ENCODE measurements around the gene SELP. TPM values are rescaled to one million over a fixed set of nuclear protein-coding genes. Genes with fewer than 3 reads are reported as not detected.

SELP gene
- total and polyA plus RNA-seq, 2 of the 13 experiments (the other 11 are each of a cell fraction or from before 2014, with no cell fraction given), result 0.11 TPM; not detected in 1

GRCh38 chr1:169572187-169572586 is 57.7 kb downstream of the SELP start (continued):
- no peak for TF ChIP-seq THAP7 (CRISPR knock-in tag; IDR thresholded peaks at IDR 0.05)
- no peak for TF ChIP-seq ZNF24 (IDR thresholded peaks at IDR 0.05)
- TF ChIP-seq TCF7L2 (IDR thresholded peaks at IDR 0.05; ENCODE audit: low read depth, low read length), result peak; percentile 49; the same call in 1 of the 2 replicates
- no peak for TF ChIP-seq ZSCAN12 (CRISPR knock-in tag; IDR thresholded peaks at IDR 0.05)
- no peak for TF ChIP-seq IRF9 (CRISPR knock-in tag; IDR thresholded peaks at IDR 0.05; ENCODE audit: borderline replicate concordance)
- no peak for TF ChIP-seq ZFP36 (IDR thresholded peaks at IDR 0.05; ENCODE audit: borderline replicate concordance, low read depth, low read length, partially characterized antibody)
- TF ChIP-seq TP53 (CRISPR knock-in tag; conservative IDR thresholded peaks at IDR 0.05), result no peak
- TF ChIP-seq KMT2A (CRISPR knock-in tag; IDR thresholded peaks at IDR 0.05), result no peak
- TF ChIP-seq ZNF275 (CRISPR knock-in tag; IDR thresholded peaks at IDR 0.05; ENCODE audit: borderline replicate concordance), result no peak
- TF ChIP-seq ZNF567 (CRISPR knock-in tag; IDR thresholded peaks at IDR 0.05; ENCODE audit: borderline replicate concordance), result no peak
- no peak for TF ChIP-seq E2F5 (CRISPR knock-in tag; conservative IDR thresholded peaks at IDR 0.05)
- no peak for TF ChIP-seq ZBTB38 (CRISPR knock-in tag; IDR thresholded peaks at IDR 0.05)
- no peak for TF ChIP-seq SP140L (CRISPR knock-in tag; IDR thresholded peaks at IDR 0.05; ENCODE audit: borderline replicate concordance)
- TF ChIP-seq SYNCRIP (IDR thresholded peaks at IDR 0.05; ENCODE audit: insufficient read depth, low read depth, low read length), result no peak
- TF ChIP-seq RBFOX2 (IDR thresholded peaks at IDR 0.05; ENCODE audit: low read depth, low read length), result no peak
- no peak for TF ChIP-seq ZNF460 (CRISPR knock-in tag; IDR thresholded peaks at IDR 0.05; ENCODE audit: borderline replicate concordance)
- TF ChIP-seq CAMTA2 (CRISPR knock-in tag; IDR thresholded peaks at IDR 0.05; ENCODE audit: borderline replicate concordance), result no peak
- TF ChIP-seq NFAT5 (CRISPR knock-in tag; IDR thresholded peaks at IDR 0.05), result no peak
- no peak for TF ChIP-seq ZNF781 (CRISPR knock-in tag; IDR thresholded peaks at IDR 0.05; ENCODE audit: borderline replicate concordance, not compliant biosample characterization)
- TF ChIP-seq ONECUT2 (CRISPR knock-in tag; IDR thresholded peaks at IDR 0.05), result no peak
- TF ChIP-seq CHCHD3 (CRISPR knock-in tag; IDR thresholded peaks at IDR 0.05), result no peak
- no peak for TF ChIP-seq MAX (IDR thresholded peaks at IDR 0.05)

All from HepG2 (cell line).